Hair follicular keratinocyte (primary cell): ENCODE results near the gene GIMAP4. TPM values are rescaled to one million over a fixed set of nuclear protein-coding genes. Genes with fewer than 3 reads are reported as not detected.

Source experiments
- total RNA-seq: library from RNA; depleted of rRNA; stranded (reverse); fragments of >200 nt; gene quantifications from 2 replicates; pipeline ENCODE4 v1.2.3, GENCODE V29; 2015

The GIMAP4 gene
- not detected in 2 replicates for total RNA-seq

DNA sequence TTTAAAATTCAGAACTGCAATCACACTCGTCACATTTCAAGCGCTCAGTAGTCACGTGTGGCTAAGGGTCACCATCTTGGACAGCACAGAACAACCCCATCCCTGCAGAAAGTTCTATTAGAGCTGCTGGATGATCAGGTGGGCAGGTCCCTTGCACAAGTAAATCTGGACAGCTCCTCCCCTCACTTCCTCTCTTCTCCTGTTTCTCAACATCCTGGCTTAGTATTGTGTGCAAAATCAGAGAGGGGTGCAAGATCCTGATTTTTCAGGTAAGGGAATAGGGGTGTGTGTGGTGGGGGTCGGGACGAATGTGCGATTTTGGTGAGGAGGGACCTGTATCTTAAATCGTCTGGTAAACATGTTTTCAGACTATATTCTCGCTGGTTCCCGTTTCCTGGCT lies at the start of gene GIMAP4:
TSS of gene GIMAP4 (plus strand) at position 222 of the 400 bp plus-strand sequence. CDS start 2,512 bp downstream, outside the sequence.

Other genes with a start within 250 kb of the GIMAP4 start
- 24.4 and 31.5 TPM in 2 replicates for gene LRRC61, start 244.0 kb upstream of the GIMAP4 start, total RNA-seq
- 2.0 and 2.8 TPM in 2 replicates for gene ACTR3C, start 243.8 kb upstream of the GIMAP4 start, total RNA-seq
- gene RARRES2, start 225.8 kb upstream of the GIMAP4 start, total RNA-seq, result not detected in 2 replicates
- gene REPIN1, start 198.6 kb upstream of the GIMAP4 start, total RNA-seq, result 28.5 and 36.2 TPM in 2 replicates
- 3.7 and 4.6 TPM in 2 replicates for gene ZNF775, start 188.1 kb upstream of the GIMAP4 start, total RNA-seq
- 0.19 TPM in 1 of 2 replicates, not detected in the other for gene GIMAP8, start 116.8 kb upstream of the GIMAP4 start, total RNA-seq
- not detected in 2 replicates for gene GIMAP7, start 52.5 kb upstream of the GIMAP4 start, total RNA-seq
- not detected in 2 replicates for gene GIMAP6, start 65.0 kb downstream of the GIMAP4 start, total RNA-seq
- gene GIMAP2, start 118.3 kb downstream of the GIMAP4 start, total RNA-seq, result 0.08 and 0.94 TPM in 2 replicates
- not detected in 2 replicates for gene GIMAP1, start 149.2 kb downstream of the GIMAP4 start, total RNA-seq
- gene GIMAP5, start 170.0 kb downstream of the GIMAP4 start, total RNA-seq, result not detected in 2 replicates
- not detected in 2 replicates for gene TMEM176B, start 233.0 kb downstream of the GIMAP4 start, total RNA-seq
- gene TMEM176A, start 233.4 kb downstream of the GIMAP4 start, total RNA-seq, result 0.23 TPM in 1 of 2 replicates, not detected in the other